HG02678 (cell line): ENCODE results near the gene DRG2.

Source experiments
- ATAC-seq: cut with Tn5 transposase; IDR thresholded peaks from one replicate; pipeline ENCODE4 v1.9.1; 2021; ENCODE audit warnings: mild to moderate bottlenecking, moderate library complexity; ENCODE audit not compliant: unreplicated experiment

The DRG2 gene

GRCh38 chr17:18074566-18075272, 13.0 kb upstream of the DRG2 start:
- ATAC-seq: no peak

DNA sequence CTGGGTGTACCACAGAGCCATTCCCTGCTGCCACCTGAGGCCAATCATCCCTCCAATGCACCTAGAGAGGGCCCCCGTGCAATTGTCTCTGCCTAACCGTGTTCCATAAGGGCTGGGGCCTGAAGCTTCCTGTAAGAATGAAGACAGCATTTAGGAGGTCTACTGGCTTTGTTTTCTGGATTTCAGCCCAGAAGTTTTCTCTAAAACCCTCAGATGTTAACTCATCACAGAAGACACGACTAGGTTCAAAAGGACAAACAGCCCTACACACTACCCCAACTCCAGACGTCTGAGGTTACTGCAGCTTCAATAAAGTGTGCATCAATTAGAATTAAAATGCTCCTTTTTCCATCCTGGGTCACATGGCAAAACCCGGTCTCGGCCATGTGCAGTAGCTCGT, 10.8 kb upstream of the DRG2 start:
- ATAC-seq: no peak

DNA sequence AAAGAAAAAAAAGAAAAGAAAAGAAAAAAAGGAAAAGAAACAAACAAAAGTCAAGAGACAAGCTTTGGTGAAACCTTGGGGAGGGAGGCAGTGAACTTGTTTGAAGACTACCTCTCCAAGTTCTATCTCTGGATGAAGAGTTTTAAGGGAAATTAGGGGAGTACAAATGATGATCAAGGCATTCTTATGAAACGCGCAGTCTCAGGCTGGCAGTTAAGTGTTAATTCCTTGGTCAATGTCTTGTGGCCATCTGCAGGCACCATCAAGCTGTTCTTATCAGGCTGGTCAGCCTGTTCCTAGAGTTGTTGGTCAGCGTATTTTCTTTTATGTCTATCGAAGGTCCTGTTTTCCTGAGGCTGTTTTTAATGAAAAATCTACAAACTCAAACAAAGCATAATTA, 8.2 kb upstream of the DRG2 start:
- no peak for ATAC-seq

GRCh38 chr17:18084256-18084655, 3.5 kb upstream of the DRG2 start:
- ATAC-seq: no peak

DNA sequence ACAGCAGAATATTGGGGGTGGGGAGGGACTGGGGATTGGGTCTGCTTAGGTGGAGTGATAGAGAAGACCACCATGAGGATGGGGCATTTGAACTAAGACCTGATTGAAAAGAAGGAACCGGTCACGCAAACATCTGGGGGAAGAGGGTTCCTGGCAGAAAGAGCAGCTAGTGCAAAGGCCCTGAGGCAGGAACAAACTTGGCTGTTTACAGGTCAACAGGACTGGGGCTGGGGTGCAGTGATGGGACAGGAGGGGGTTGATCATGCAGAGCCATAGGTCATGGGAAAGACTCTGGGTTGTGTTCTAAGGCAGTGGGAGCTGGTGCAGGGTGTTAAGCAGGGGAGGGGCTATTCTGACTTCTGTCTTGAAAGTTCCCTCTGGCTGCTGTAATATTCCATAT, 1.9 kb downstream of the DRG2 start:
- no peak for ATAC-seq

GRCh38 chr17:18093616-18094408, 6.1 kb downstream of the DRG2 start:
- no peak for ATAC-seq

DNA sequence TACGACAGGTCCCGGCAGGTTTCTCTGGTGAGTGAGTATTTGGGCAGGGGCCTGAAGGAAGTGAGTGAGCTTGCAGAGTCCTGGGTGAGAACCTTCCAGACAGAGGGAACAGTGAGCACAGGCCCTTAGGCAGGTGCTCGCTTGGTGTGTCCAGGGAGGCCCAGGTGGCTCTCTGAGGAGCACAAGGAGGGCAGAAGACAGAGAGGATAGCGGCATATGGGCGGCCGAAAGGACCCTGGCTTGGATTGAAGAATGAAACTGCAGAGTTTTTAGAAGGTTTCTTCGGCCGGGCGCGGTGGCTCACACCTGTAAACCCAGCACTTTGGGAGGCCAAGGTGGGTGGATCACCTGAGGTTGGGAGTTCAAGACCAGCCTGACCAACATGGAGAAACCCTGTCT, 6.7 kb downstream of the DRG2 start:
- ATAC-seq: no peak

DNA sequence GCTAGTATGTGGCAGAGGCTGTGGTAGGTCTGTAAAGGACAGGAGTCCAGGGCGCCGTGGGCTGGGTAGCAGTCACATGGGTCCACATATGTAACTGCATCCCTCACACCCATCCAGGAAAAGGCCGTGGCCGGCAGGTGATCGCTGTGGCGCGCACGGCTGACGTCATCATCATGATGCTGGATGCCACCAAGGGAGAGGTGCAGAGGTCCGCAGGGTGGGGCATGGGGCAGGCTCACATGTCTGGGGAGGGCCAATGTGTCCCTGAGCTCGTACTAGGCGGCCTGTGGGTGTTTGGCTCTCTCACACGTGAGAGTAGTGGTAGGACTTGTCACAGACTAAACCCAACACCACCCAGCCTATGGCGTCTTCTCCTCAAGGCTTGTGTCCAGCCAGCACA, 11.8 kb downstream of the DRG2 start:
- no peak for ATAC-seq

DNA sequence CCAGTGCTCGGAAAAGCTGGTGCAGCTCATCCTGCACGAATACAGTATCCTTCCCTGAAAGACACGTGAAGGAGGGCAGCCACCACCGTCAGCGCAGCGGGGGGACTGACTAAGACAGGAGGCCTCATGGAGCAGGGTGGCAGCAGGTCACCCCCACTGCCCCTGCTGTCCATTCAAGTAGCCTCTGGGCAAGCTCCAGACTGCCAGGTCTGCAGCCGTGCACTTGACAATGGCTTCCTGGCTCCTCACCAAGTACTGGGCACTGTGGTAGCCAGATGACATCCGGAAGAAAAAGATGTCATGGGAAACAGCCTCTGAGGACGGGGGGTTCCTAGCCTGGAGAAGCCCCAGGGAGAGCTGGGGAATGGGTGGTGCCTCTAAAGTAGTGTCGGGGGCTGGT, 12.9 kb downstream of the DRG2 start:
- ATAC-seq: no peak

- ATAC-seq: no peak
Measured at GRCh38 chr17:18101828-18102227, 14.1 kb downstream of the DRG2 start.

DNA sequence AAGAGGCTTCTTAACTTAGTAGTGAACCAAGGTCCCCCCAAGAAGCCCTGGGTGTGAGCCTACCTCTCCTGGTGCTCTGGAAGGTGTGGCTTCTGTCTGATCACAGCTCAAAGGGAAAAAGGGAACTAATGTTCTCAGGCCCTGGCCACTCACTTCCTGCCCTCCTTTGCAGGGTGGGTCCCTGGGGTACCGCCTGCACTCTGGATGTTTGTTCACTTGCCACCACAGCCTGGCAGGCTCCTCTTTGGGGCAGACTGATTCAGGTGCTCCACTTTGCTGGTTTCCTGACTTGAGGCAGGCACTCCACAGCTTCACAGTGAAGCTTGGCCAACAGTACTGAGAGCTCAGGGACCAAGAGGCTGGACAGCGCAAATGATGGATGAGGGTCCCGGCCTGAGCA, 14.9 kb downstream of the DRG2 start:
- ATAC-seq: no peak

- ATAC-seq: no peak
Measured at GRCh38 chr17:18105027-18105426, 17.3 kb downstream of the DRG2 start.

DNA sequence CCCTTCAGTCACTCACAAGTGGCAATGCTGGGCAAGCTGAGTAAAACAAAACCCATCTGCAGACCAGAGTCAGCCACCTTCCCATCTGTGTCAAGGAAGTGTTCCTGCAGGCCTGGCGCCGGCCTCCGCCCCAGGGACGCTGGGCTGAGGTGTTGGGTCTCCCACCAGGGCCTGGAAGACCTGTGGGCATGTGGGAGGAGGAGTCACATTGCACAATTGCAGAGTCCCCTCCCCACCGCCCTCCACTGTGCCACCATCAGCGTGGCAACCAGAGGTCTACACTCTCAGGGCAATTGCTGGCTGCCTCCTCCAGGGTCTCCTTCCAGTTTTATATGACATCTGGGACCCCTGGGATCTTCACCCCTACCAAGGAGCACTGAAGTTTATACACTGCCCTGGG, 17.8 kb downstream of the DRG2 start:
- no peak for ATAC-seq

- no peak for ATAC-seq
Measured at GRCh38 chr17:18106211-18106610, 18.5 kb downstream of the DRG2 start.

GRCh38 chr17:18107061-18107790, 19.5 kb downstream of the DRG2 start:
- no peak for ATAC-seq

DNA sequence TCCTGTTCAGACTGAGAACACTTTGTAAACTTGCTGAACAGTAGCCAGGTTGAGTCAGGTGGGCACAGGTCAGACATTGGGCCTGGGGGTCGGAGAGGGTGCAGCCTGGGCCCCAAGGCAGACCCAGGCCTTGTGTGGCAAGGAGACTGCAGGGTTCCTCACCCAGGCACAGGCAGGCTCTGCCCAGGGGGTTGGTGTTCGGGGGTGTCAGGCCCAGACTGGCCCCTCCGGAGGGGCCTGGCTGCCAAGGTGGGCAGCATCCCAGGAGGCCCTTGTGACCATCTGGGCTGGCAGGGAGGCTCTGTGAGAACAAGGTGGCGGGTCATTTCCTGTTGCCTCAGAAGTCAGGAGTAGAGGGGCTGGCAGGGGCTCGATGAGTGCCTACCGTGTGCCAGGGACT, 20.2 kb downstream of the DRG2 start:
- ATAC-seq: no peak

DNA sequence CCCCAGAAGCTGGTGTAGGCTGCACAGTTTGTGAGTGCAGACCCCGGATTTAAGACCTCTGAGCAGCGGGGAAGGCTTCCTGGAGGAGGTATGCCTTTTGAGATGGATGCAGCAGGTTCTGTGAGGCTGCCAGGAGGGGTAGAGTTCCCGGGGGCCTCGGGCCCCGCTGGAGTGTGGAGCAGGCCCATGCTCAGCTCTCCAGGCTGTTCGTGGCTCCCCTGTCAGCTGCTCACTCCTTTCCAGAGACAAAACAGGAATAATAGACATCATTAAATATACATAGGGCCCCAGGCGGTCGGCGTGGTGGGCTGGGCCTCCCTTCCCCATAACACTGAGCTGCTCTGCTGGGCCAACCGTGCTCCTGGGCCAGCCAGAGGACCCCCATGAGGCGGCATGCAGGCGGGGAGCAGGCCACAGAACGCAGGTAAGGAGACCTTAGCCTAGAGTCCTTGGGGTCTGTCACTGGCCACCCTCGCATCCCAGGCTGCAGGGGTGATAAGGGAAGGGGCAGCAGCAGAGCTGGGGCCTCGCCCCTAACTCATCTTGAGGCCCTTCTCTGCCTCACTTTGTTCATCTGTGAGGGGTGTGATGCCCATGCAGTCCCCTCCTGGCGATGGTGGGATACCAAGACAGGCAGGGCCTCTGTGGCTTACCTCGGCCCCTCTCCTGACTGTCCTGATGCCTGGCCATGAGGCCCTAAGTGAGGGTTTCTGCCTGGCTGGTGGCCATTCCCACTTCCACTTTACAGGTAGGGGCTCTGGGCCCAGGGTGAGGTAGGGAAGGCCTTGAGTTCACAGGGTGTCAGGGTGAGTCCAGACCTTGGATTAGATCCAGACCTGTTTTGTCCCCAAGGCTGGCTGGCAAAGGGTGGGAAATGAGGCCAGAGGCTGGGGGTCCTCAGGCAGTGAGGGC, 20.9 kb downstream of the DRG2 start, which contains the start of gene MYO15A:
TSS of gene MYO15A (plus strand) at position 356 of the 912 bp plus-strand sequence. CDS start 10,045 bp downstream, outside the sequence.
- no peak for ATAC-seq

DNA sequence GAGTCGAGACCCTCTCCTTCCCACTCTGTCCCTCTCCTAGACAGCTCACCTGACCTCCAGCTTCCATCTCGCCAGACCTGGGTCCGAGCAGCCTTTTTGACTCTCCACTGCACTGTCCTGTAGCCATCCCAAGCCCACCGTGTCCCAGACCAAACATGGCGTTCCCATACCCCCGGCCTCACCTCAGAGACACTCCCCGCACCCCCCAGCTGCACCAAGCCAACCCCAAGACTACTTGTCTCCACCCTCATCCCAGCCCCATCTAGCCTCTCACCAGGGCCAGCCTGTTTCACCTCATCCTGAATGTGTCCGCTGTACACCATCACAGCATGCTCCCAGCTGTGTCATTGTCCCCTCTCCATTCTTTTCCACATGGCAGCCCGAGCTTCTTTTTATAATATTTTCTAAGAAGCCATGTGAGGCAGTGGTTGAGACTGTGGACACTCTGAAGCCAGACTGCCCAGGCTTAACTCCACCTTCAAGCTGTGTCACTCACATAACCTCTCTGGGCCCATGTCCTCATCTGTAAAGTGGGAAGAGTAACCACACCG, 22.3 kb downstream of the DRG2 start:
- no peak for ATAC-seq

GRCh38 chr17:18110636-18111145, 22.9 kb downstream of the DRG2 start:
- no peak for ATAC-seq

DNA sequence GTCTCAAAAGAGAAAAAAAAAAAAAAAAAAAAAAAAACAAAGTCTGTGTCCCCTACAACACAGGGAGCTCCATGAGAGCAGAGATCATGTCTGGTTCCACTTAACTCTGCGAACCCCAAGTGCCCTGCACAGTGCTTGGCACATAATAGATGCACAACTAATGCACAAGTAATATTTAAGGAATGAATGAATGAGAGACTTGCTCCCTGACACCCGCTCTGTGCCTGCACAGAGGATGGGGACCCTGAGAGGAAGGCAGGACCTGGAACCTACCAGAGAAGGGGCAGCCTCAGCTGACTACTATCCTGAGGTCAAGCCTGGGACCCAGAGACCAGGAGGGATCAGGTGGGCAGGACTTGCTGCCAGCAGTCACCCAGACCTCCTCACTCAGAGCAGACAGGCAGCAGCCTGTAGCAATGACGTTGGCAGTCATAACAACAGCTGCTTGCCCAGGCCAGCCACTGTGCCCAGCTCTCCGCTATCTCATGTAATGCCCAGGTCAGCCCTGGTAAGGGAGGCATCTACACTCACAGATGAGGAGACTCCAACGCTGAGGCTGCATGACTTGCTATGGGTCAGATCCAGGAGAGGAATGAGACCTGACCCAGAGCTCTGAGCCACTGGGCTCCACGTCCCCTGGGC, 23.7 kb downstream of the DRG2 start:
- ATAC-seq: no peak
